HG02588 (cell line): ENCODE results near the gene IQSEC2.

ENCODE experiments used
- ATAC-seq: cut with Tn5 transposase; IDR thresholded peaks from one replicate; pipeline ENCODE4 v1.9.1; 2021; ENCODE audit warnings: mild to moderate bottlenecking, moderate library complexity; ENCODE audit not compliant: unreplicated experiment

IQSEC2 gene

DNA sequence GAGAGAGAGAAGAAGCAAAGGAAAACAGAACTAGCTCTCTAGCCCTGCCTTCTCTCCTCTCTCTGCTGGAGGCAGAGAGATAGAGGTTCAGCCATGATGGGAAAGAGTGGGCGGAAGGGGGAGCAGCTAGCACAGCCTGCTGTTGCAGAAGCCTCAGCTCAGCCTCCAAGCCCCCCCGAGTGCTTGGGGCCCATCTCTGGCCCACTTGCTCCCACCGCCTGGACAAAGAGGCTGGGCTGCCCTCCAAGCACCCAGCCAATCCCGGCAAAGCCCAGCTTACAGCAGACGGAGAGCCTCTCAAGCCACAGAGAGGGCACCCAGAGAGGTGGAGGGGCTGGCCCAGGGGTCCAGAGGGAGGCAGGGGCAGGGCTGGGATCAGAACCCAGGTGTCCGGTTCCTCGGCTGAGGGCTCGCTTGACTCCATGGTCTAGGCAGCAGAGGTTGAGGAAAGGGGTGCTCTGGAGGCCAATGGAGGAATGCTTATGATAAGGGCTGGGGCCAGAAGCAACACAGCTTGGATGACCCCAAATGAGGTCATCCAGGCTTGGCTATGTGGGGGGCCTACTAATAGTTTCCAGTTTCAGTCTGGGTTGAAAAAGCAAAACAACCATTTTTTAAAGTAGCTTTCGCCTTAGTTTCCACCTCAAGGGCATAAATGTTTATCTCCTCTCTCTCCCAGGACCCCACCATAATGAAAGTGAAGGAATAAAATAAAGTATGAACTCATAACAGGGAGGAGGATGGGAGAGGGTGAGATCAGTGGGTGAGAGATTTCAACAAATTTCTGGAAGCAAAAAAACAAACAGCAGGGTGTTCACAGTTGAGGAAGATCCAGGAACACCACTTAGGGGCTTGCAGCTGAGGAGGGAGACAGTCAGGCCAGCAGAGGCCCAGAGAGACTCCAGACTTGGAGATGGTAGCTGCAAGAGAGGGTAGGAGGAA is 24.9 kb upstream of the IQSEC2 start:
- ATAC-seq, result no peak

DNA sequence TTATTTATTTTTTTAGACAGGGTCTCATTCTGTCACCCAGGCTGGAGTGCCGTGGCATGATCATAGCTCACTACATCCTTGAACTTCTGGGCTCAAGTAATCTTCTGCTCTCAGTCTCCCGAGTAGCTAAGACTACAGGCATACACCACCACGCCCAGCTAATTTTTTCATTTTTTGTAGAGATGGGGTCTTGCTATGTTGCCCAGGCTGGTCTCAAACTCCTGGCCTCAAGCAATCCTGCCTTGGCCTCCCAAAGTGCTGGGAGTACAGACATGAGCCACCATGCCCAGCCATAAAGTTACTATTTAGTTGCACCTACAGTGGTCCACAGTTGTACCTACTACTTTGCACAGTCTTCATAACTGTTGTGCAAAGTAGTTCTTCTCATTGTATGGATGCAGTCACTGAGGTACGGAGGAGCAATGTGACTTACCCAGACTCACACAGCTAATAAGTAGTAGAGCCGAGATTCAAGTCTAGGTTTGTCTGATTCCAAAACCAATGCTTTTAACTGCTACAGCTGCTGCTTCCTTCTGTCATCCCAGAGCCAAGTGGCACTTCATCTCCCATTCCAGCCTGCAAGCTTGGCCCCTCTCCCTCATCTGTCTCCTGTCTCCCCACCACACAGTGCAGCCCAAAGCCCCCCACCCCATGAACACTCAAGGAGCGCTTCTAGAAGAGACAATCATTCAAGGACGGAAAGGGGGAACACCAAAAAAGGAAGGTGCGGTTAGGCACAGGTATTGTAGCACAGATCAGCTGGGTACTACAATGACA is 24.0 kb upstream of the IQSEC2 start:
- no peak for ATAC-seq

DNA sequence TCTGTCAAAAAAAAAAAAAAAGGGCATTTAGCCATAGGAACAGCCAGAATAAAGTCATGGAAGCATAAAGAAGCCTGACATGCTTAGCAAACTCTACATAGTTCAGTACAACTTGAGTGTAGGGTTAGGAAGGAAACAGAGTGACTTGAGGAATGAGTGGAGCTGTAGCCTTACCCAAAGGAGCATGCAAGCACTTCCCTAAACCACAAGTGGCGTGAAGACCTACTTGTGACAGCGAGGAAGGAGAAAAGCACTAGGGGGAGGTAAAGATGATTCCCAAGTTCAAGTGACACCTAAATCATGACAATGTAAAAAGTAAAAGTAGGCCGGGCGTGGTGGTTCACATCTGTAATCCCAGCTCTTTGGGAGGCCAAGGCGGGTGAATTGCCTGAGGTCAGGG is 21.8 kb upstream of the IQSEC2 start:
- no peak for ATAC-seq

DNA sequence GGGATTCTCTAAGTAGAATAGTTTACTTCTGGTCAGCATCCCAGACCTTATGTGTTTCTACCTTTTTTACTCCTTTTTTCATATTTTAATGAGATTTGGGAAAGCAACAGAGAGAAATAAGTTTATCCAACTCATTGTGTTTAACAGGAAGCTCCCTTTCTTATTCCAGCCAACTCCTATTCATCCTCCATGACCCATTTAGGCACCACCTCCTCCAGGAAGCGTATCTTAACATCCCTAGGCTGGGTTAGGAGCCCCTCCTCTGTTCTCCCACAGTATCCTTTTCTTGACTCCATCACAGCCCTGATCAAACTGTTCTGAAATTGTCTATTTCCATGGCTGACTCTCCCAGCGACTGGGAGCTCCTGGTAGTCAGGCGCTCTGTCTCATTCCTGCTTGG is 18.8 kb upstream of the IQSEC2 start:
- no peak for ATAC-seq

DNA sequence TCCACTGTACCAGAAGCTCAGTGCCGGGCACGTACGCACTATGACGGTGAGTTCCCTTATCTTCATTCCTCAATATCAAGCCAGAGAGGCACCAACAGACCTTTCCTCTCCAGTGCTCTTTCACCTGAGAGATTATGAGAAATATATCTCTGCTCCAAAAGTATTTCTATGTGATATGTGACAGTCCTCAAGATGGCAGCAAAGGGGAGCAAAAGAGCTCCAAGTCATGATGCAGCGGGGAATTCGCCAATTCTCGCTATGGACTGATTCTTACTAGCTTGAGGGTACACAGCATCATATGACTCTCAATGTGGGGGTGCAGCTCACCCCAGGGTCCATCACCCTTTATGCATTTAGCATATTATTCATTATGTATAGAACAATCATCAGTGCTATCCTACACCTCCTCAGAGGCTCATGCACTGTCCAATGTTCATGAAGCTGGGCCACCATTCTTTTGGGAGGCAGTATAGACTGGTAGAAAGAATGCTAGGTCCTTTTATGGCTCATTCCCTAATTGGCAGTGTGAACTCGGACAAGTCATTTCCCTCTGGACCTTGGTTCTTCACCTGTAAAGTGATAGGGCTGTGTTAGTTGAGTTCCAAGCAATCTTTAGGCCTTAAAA is 12.8 kb upstream of the IQSEC2 start:
- ATAC-seq, result no peak

DNA sequence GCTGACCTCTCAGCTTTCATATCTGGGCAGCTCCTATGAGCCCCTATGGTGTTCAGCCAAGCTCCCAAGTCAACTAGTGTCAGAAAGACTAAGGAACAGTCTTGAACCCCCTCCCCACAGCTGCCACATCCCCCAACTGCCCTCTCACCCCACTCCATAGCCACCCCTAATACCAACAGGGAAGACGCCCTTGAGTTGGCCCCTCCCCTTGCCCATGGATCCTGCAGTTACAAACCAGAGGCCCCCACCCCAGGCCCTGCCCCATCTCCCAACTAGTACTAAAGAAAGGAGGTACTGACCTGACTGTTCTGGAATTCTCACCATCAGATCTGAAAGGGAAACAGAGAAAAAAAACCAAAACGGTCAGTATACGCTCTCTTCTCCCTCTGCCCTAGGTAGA is 10.2 kb upstream of the IQSEC2 start:
- ATAC-seq, result no peak

DNA sequence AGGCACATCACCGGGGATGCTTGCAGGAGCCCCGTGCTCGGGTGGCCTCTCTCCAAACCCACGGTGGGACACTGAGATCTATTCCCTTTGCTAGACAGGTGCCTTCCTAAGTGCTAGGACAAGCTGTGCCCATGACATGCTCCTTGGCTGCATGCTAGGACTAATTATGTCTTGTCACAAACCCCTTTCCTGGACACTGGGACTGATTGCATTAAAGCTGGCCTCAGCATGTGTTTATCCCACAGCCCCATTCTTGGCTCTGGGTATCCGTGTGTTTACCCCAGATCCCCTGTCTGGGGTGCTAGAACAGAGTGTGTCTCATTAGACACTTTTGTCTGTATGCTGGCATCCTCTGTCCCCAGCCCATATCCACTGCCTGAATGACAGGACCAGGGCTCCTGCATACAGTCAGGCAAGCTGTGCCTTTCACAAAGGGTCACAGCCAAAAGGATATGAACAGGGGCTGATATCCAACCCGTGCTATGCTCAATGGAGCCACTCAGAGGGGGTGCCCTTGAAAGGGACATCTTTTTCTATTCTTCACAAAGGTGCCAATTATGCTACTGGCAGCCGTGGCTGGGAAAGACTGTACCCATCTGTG is 9.2 kb upstream of the IQSEC2 start:
- ATAC-seq, result no peak

DNA sequence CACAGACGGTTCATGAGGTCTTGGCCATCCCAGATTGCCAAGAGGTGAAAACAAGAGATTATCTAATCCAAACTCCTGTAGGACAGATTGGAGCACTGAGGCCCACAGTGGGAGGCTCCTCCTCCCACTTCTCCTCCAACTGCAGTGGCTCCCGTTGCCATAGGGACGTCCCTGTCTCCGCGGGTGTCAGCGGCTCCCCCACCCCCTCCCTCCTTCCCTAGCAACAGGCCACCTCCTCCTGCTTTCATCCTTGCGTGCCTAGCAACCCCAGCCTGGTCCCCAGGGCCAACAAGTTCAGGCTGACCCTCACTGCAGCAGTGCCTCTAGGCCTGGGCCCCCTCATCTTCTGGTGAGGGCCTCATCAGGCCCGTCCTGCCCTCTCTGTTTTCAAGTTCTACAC is 6.8 kb upstream of the IQSEC2 start:
- ATAC-seq, result no peak

DNA sequence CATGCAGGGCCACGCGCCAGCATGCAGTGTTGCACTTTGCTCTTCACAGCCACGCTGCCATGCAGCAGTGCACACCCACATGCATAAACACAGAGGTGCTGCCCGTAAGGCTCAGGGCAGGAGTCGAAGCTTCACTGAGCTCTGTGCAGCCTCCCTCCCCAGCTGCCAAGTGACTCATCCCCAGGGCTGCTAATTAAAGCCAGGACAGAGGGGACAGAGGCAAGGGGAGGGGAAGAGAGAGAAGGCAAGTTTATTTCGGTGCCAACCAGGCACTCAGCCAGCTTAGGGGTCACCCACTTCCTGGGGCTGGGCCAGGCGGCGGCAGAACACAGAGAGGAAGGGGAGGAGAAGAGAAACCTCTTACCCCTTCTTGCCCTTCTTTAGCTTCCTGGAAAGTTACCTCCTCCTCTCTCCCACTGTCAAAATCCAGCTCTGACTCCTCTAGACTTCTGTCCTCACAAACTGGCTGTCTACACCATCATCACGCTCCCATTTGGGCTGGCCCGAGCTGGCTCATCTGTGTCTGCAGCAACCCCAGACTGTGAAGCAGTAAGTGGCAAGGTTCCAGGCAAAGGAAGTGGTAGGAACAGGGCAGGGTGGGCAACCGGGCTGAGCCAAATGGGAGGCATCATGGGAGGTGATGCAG is 6.2 kb upstream of the IQSEC2 start:
- ATAC-seq, result no peak

DNA sequence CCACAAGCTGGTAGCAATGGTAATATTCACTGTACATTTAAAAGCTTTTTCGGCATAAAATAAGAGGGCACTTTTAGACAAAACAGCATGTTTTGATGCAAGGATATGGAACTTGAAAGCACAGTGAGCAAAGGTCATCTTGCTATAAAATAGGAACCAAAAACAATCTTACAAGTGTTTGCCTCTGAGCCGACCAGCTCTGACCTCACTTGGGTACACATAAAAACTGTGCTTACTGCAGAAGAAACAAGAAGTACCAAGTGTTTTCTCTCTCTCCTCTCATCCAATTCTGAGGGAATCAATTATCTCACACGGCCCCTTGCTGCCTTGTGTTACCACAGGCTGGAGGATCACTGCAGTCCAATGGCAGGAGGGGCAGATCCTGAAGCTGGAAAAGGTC is 4.8 kb upstream of the IQSEC2 start:
- ATAC-seq, result no peak

DNA sequence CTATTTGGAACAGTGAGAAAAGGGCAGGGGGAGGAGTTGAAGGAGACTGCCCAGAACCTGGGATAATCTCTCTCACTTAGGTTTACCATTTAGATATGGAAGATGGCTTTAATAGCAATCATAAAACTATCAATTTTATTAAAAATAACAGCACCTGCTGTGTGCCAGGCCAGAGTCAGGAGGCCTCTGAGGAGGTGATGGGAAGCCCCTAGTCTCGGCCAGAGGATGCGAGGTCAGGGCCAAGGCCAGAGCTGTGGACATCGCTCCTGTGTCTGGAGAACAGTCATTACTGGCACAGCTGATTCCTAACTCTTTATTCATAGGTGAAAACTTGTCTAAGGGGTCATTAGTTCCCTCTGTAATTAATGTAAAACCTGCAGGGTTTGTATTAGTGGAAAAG is 4.2 kb upstream of the IQSEC2 start:
- ATAC-seq, result no peak

DNA sequence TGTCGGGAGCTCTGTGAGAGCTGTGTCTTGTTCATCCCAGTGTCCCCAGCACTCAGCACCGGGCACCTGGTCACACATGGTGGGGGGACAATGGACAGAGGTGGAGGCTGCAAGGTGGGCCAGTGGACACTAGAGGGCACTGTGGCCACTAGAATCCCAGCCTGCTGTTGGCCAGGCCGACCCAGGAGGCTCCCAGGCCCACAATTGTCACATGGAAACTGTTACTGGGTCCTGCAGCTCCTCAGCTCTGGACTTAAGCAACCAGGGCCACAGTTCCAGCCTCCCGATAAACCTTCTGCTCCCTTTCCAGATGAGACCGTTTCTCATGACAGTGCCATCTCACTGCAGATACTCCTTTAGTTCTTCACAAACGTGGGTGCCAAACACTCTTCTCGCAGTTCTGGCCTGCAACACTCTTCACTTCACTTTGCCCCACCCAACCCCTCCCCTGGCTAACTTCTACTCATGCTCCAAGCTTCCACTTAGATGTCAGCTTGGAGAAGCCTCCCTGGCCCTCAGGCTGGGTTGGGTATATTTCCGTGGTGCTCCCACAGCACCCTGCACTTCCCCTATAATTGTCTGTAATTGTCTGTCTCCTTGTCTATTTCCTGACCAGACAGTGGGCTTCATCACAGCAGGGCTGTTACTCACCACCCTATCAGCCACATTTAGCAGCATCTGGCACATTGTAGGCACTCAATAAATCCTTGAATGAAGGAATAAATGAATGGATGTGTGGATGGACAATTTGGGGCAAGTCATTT is 3.5 kb upstream of the IQSEC2 start:
- no peak for ATAC-seq

DNA sequence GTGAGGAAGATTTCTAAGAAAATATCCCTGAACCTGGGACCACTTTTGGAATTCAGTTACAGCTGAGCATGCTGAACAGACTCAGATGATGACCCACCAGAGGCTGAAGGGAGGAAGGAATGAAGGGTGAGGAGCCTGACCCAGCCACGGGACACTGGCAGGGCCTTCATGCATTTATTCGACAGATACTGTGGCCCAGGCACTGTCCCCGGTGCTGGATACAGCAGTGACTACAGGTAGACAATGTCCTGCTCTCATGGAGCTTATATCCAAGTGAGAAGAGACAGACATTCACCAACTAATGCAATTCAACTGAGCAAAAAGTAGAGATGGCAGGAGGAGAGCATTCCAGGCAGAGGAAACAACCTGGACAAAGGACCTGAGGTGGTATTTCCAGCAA is 2.2 kb upstream of the IQSEC2 start:
- no peak for ATAC-seq

DNA sequence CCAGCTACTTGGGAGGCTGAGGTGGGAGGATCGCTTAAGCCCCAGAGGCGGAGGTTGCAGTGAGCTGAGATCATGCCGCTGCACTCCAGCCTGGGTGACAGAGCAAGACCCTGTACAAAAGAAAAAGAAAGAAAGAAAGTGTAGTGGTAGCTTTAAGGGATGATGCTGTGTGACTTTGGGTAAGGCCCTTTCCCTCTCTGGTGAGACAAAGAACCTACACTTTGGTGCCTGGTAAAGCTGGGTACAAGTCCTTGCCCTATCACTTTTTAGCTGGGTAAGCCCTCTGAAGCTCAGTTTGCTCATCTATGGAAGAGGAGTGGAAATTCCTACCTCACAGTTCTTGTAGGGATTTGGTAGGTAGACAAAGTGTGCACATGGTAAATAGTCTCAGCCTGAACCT is 1.7 kb upstream of the IQSEC2 start:
- no peak for ATAC-seq

DNA sequence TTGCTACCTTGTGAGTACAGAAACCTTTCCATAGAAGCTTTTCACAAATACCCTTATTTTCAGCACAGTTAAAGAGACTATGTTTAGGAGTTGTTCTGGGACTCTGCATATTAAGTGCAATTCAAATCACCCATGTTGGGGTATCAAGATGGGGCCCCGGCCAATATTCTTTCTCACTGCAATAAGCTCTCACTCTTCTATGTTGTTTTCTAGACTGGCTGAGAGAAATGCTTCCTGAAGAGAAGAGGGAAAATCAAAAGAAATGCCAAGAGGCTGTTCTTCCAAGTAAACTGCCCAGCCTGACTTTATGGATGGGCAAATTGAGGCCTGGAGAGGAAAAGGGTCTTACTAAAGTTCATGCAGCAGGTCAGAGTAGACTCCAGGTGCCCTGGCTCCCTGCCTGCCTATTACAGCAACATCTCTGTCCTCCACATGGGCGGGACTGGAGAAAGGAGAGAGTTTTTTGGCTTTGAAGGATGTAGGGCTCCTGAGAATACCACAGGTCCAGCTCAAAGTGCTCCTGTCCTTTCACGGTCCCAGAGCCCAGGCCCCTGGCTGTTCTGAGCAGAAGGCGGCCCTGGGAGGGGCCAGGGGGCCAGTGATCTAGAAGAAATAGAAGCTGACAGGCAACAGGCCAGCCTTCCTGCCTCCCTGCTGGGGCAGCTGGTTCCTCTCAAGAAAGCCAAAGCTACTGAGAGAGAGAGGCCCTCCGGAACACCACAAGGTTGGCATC is 745 bp upstream of the IQSEC2 start:
- ATAC-seq, result no peak

DNA sequence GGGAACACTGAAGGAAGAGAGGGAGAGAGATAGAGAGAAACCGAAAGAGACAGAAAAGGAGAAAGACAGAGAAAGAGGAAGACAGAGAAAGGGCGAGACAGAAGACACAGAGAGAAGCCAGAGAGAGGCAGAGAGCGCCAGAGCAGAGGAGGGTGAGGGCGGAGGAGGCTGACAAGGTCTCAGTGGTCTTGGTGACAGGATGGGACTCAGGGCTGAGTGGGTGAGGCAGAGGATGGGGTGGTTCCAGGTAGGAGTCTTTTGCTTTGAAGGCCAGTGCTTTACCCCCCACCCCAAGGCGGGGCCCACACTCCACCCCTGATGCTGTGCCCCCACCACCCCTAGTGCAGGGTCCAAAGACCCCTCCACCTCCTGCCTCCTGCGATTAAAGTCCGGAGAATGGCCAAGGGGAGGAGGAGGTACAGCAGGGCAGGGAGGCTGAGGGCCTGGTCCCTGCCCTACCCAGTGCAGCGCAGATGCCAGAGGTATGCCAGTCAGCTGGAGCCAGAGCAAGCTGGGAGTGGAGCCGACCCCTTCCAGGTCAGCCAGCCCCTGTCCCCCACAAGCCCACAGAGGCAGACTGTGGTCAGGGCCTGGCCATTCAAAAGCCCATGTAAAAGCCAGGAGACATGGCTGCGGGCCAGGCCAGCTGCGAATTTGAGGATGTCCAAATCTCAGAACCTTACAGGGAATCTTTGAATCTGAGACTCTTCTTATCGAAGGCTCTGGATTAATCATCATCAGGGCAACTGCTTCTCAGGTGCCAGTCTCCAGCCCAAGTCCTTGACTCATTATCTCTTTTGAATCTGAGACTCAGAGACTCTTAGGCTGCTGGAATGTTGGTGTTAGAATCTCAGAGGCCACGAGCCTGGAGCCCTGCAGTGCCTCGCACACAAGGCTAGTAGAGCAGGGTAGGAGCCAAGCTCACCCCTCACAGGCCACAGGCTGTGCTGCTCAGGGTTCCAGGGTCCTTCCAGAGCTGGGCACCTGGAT is 758 bp downstream of the IQSEC2 start:
- ATAC-seq, result no peak

DNA sequence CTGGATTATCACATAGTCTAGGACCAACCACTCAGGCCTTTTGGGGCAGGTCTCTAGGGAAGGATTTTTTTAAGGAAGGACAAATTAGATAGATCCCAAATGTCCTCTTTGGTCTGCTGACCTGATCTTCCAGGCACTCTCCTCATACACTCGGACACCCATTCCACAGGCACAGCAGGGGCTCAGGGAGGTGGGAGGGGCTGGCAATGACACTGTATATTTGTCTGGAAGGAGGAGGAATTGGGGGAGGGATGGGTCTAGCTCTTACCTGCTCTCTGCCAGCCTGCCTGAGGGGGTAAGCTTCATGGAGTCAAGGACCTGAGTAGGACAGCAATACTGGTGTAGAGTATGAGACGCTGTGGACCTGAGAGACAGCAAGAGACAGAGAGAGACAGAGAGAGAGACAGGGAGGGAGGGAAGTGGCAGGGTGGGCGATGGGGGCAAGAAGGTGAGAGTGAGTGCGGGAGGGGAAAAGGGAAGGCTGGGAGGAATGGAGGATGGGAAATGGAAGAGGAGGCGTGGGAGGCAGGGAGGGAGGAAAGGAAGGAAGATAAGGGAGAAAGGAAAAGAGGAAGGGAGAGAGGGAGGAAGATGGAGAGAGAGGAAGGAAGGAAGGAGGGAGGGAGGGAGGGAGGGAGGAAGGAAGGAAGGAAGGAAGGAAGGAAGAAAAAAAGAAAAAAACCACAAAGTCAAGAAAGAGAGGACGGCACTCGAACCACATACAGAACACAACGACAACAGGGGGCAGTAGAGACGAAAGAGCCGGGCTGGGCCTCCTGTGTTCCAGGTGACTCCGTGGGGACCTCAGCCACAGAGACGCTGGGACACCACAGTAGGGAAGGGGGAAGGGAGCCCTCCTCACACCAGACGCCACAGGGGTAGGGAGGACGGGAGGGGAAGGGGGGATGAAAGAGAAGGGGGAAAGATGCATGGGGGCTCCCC is 1.8 kb downstream of the IQSEC2 start:
- ATAC-seq, result no peak
